ENCODE data around the gene LIPM.

Gene LIPM, protein sequence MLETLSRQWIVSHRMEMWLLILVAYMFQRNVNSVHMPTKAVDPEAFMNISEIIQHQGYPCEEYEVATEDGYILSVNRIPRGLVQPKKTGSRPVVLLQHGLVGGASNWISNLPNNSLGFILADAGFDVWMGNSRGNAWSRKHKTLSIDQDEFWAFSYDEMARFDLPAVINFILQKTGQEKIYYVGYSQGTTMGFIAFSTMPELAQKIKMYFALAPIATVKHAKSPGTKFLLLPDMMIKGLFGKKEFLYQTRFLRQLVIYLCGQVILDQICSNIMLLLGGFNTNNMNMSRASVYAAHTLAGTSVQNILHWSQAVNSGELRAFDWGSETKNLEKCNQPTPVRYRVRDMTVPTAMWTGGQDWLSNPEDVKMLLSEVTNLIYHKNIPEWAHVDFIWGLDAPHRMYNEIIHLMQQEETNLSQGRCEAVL

DNA sequence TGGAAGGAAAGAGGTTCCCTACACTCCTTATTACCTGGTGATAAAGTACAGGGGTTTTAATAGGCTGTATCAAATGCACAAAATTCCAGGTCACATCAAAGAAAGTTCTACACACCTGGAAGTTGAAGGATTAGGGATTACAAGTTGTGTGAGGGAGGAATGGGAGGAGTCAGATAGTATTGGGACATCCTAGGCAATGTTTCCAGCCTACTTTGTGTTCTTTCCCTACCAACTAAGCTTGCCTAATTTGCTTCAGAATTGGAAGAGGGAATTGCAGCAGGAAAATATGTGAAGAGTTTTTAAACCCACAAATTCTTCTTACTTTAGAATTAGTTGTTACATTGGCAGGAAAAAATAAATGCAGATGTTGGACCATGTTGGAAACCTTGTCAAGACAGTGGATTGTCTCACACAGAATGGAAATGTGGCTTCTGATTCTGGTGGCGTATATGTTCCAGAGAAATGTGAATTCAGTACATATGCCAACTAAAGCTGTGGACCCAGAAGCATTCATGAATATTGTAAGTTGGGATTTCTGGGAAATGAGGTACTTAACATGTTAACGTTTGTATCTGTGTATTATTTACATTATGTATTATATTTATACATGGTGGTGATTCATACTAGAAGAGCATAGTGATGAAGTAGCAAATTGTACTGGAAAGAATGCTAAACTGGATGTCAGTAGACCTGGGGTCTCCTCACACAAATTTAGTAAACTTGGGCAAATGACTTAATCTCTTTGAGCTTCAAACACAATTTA lies at the start of gene LIPM:
LIPM (plus strand) TSS at position 208 of the 763 bp plus-strand sequence; CDS start at position 375, 167 bp downstream.
- no peak for DNase-seq (ENCODE audit: low read depth in 4 of 4, low spot score in 1 of 4)

DNA sequence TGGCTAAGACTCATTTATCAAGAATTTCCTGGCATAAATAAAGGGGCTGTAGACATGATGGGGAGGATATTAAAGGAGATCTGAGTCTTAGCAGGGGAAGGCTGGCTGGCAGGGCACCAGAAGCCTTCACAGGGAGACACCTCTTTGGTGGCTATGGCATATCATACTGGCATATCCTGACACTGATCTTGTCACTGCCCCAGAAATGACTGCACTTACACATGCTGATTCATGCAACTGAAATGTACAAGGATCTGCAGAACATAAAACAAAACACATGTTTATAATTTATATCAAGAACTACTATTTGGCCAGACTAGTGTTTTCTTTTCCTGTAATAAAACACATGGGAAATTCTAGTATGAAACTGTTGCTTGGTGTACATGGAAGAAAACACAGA lies 48.2 kb upstream of the LIPM start:
- no peak for DNase-seq (ENCODE audit: low read depth in 4 of 4, low spot score in 1 of 4)

DNA sequence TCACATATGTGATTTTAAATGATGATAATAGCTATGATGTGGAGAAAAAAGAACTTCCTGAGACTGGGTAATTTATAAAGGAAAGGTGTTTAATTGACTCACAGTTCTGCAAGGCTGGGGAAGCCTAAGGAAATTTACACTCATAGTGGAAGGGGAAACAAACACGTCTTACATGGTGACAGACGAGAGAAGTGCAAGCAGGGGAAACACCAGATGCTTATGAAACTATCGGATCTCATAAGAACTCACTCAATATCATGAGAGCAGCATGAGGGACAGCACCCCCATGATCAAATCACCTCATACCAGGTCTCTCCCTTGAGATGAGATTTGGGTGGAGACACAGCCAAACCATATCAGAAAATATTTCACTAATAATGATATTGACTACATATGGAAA lies 46.8 kb upstream of the LIPM start:
- peak in 1 of 4 experiments; percentile 3 for DNase-seq (ENCODE audit: low read depth in 4 of 4, low spot score in 1 of 4)

DNA sequence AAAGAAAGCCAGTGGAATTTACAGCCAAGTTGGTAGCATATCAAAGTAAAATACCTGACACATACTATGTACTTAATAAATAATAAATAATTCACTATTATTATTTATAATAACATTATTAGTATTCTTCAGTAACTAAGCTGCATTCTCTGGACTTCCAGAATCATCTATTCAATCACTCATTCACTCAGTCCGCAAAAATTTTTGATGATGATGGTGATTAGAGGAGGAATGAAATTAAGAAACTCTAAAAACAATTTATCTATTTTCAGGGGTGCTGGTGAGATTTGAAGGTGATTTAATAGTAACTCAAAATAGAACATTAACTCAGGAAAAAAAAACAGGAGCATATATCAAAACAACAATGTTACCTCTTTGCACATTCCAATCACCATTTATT lies 45.9 kb upstream of the LIPM start:
- no peak for DNase-seq (ENCODE audit: low read depth in 4 of 4, low spot score in 1 of 4)

DNA sequence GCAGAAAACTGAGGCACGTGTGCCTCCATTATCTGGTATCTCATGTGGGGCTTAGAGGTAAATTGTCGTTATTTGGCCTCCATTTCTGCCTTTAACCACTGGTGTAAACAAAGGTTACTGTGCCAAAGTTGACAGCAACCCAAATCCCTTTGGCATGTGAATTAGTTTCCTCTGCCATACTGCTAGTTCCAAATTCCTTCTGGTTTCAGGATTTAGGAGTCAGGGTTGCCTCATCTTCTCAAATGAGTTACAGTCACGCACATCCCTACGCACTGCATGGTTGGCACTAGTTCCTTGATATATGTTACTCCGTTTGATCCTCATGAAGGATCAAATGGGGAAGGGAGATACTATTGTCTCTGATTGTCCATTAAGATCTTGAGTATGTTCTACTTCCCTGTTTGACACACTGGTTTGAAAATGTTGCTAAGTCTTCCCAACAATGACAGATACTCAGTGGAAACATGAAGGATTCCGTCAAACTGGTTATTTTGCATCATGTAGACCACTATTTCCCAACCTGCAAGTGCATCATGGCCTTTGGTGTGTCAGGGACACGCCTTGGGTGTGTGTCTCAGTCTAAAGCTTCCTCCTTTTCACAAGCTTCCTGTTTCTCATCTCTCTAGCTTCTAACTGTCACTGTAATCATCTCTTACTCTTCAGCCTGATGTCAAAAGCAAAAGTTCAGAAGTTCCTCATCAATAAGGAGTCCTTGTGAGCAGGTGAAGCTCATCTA lies 43.0 kb upstream of the LIPM start, which contains the start of gene LIPN:
LIPN (plus strand) TSS at position 655 of the 736 bp plus-strand sequence. CDS start 1,386 bp downstream, outside the sequence.
- no peak for DNase-seq (ENCODE audit: low read depth in 4 of 4, low spot score in 1 of 4)

DNA sequence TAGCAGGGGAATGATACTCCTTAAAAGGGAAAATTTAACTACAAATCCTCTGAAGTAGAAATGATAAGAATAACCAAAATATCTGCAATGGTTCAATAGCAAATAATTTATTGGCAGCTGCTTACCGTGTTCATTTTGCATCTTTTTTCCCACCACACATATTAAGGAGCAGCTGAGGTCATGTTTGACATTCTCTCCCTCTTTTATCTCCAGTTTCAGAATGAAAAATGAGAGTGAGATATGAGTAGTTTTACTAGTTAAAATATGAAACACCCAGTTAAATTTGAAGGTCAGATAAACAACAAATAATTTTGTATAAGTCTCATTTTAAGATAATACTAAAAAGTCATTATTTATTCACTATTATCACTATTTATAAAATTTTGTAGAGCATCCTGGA lies 39.6 kb upstream of the LIPM start:
- DNase-seq (ENCODE audit: low read depth in 4 of 4, low spot score in 1 of 4): no peak

DNA sequence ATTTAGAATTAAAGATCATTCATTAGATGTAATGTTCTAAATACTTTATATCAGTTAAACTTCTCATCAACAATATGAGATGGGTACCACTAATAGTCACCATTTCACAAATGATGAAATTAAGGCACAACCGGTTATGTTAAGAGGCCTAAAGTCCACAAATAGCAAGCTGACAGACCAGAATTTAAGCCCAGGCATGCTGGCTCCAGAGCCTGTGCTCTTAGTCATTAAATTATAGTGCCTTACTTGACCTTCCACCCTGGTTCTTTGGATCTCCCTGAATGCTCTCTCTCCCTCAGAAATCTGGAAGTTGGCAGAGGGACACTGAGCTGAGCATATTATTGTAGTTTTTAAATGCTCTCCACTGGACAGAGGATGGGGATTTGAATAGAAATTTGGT lies 39.1 kb upstream of the LIPM start:
- DNase-seq (ENCODE audit: low read depth in 4 of 4, low spot score in 1 of 4): no peak

DNA sequence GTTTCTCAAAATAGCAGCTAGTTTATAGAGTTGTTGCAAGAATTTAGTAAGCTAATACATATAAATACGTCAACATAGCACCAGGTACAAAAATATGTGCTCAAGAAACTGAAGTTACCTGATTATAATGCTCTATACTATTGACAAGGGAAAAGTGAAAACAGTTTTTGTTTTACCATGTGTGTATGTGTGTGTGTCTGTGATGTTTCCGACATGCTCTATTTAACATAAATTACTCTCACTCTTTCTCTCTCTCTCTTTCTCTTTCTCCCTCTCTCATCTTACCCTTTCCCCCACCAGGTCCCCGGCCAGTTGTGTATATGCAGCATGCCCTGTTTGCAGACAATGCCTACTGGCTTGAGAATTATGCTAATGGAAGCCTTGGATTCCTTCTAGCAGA lies 38.4 kb upstream of the LIPM start:
- DNase-seq (ENCODE audit: low read depth in 4 of 4, low spot score in 1 of 4): no peak

DNA sequence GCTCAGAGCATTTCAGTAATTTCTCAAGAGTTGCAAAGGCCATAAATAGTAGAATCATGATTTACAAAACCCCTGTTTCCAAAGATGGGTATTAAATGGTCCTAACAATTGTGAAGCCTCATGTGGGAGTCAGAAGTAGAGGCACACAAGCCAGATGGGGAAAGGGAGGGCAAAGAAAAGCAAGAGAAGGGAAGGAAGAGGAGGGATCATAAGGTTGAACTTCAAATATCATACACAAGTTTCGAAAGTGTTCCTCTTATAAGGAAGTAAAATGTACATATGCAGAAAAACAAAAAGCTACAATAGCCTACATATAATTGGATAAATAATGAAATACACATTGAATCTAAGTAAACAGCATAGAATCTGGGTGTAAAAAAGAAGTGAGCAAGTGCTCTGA lies 36.7 kb upstream of the LIPM start:
- DNase-seq (ENCODE audit: low read depth in 4 of 4, low spot score in 1 of 4): no peak

DNA sequence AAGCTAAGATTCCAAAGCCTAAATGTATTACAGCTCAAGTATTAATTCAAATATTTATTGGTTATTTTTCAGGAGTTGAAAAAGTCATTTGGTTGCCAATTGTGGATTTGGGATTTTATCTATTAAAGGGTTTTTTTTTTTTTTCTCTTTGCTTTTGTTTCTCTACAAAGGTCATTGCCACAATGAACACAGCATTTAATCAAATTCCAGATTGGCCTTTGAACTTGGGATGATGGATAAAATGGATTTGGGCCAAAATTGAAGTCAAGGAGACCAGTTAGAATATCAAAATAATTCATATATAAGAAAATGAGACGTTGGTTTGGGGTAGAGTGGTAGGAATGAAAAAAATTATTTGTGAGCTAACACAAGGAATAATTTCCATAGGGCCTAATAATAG lies 33.1 kb upstream of the LIPM start:
- DNase-seq (ENCODE audit: low read depth in 4 of 4, low spot score in 1 of 4): no peak

DNA sequence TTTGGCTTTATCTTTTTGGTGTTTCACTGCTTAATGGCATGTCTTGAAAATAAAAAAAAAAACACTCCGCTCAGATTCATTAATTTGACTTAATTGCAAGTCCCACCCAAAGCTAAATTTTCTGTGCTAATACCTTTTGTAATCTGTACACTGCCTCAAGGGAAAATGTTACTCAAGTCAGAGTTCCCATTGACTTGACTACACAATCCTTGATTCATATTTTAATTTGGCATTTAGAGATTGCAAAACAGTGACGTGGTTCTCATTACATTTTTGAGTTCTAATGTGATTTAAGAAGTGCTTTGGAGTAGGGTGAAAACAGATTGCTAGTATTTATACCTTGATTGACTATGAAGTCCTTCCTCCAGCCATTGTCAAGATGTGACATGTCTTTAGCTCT lies 21.3 kb upstream of the LIPM start:
- no peak for DNase-seq (ENCODE audit: low read depth in 4 of 4, low spot score in 1 of 4)

DNA sequence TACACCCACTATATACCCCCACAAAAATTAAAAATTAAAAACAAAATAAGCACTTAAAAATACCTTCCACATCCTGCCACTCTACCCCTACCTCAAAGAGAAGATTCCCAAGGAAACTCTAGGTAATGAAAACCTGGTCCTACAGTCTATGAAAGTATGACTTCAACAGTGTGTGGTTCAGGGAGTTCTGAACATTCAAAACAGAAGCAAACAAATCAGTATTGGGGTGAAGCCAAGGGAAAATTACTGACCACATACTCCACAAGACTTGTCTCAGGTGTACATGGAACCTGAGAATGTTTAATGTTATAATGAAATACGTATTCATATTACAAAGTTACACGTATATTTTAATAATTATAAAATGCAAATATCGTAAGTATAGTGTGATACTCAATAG lies 20.3 kb upstream of the LIPM start:
- DNase-seq (ENCODE audit: low read depth in 4 of 4, low spot score in 1 of 4): no peak

DNA sequence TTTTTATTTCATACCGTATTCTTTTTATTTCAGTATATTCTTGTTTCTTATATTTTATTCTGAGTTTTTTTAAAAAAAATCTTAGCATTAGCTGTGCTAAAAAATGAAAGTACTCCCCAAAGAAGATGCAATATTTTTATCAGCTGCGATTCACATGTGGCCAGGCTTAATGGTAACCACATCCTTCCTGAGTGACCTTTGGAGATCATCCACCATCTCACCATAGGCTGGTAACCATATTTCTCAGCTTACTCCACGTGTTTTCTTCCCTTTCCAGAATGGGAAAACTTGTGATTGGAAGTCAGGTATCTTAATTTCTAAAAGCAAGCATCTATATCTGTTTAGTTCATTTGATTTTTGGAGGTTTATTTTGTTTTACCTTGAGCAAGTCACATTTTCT lies 18.8 kb upstream of the LIPM start:
- no peak for DNase-seq (ENCODE audit: low read depth in 4 of 4, low spot score in 1 of 4)

DNA sequence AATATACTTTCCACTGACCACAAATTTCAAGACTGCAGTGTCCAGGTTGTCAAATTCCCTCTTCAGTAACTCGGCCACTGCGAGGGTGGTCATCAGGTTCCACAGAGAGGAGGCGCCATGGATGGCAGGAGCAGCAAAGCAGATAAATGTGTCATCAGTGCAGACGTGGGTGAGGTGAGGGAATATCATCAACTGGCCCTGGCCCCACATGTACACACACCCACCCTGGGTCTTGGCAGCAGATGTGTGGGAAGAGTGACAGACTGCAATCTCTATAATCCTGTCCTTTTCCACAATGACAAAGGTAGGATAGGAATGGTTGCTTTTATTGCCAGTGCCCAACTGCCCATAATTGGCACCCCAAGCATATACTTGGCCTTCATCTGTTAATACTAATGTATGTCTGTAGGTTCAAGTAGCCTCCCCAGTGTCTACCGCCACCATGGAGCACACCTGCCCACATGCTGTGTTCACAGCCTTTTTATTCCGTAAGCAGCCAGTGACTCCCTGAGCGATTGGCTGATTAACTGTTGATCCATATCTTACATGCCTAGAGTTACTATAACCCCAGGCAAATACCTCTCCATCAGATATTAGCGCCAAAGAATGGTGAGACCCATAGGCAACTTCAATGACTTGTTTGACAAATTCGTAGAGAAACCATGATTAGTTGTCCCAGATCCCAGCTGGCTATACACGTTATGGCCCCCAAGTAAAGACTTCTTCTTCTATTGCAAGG lies 16.3 kb upstream of the LIPM start:
- no peak for DNase-seq (ENCODE audit: low read depth in 4 of 4, low spot score in 1 of 4)

DNA sequence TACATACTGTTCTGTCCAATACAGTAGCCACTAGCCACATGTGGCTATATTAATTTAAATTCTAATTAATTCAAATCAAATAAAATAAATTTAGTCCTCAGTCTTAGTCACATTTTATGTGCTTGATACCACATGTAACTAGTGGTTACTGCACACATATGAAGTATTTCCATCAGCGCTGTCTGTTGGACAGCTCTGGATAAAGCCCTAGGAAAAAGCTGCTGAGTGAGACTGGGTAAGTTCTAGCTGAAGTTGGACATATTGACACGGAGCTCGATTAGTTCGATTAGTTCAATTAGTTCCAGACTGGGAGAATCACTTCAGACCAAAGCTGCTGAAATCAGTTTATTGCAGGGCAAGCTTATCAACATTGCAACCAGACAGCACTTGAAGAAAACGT lies 15.1 kb upstream of the LIPM start:
- DNase-seq (ENCODE audit: low read depth in 4 of 4, low spot score in 1 of 4): no peak

DNA sequence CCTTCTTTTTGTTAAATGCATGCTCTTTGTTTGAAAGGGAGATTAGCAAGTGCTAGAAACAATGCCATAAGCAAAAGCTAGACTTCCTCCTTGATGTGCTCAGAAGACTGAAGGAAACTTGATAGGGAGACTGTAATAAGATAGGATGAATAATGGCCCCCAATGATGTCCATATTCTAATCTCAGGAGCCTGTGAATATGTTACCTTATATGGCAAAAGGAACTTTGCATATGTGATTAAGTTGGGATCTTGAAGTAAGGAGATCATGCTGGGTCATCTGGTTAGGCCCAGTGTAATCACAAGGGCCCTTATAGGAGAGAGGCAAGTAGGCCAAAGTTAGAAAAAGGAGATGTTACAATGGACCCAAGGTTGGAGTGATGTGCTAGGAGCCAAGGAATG lies 13.6 kb upstream of the LIPM start:
- DNase-seq (ENCODE audit: low read depth in 4 of 4, low spot score in 1 of 4): no peak

DNA sequence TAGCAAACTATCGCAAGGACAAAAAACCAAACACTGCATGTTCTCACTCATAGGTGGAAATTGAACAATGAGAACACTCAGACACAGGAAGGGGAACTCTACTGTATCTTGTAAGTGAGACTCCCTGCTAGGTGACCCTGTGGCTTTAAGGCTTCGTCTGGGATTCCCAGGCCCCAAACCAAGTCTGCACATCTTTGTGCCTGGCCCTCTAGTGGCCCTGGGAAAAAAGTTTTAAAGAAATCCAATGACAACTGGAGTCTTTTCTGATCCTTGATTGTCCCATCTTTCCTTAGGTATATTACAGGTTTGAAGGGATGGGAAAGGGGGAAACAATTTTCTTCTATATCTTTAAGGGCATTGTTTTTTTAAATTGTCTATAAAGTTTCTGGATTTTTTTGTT lies 10.6 kb upstream of the LIPM start:
- no peak for DNase-seq (ENCODE audit: low read depth in 4 of 4, low spot score in 1 of 4)

DNA sequence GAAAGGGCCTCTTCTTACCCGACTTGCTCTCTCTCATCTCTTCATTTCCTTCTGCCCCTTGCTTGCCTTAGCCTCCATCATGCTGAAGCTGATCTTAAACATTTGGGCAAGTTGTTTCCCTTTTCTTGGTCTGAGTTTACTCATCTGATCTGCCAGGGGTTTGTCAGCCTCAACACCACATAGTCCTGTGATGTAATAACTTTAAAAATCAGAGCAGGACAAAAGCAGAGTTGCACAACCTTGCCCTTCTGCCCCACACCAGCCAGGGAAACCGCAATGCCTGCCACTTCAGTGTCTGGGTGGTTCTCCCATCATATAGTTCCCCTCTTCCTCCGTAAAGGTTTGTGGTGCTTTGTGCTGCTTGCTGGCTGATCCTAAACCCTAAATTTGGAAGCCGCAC lies 9.9 kb upstream of the LIPM start:
- no peak for DNase-seq (ENCODE audit: low read depth in 4 of 4, low spot score in 1 of 4)

DNA sequence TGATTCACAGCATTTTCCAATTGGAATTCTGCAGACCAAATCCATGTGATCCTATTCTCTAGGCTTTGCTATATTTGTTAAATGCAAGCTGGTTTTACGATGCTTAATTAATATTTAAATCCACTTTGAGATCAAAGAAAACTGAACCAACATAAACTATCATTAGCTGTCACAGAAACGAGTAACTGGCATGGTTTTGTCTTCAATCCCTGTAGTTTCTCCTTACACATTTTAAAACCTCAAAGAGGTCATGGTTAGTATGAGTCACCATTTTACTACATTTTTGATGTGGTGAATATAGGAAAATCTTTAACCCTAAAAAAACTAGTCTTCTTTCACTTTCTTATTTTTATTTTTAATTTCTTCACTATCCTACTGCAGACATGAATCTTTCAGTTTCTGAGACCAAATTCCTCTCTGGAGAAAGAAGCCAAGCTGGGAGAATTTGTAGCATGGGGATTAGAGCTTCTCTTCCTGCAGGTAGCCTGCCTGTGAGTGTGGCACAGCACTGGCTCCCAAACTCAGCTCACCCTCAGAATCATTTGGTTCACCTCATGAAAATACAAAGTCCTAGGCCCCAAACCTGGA lies 8.7 kb upstream of the LIPM start:
- DNase-seq (ENCODE audit: low read depth in 4 of 4, low spot score in 1 of 4): no peak

DNA sequence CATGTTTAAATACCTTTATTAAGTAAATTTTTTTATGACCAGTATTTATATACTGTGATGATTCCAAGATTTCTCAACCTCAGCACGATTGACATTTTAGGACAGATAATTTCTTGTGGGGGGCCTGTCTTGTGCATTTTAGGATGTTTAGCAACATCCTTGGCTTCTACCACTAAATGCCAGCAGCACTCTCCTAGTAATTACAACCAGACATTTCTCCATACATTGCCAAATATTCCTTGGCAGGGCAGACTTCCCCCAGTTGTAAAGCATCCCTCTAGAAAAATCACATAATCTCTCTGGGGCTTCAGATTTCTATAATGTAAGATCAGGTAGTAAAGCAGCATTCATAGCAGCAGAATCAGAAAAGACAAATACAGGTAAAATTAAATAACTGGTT lies 7.8 kb upstream of the LIPM start:
- DNase-seq (ENCODE audit: low read depth in 4 of 4, low spot score in 1 of 4): no peak
